GM18907 (cell line): ENCODE data around the gene NBPF20.
"Not testable (repeated sequence)": the region's sequence is repeated elsewhere in the genome, so short reads cannot be mapped to it uniquely, and the experiment has no call there.

Source experiments
- ATAC-seq: cut with Tn5 transposase; IDR thresholded peaks from one replicate; pipeline ENCODE4 v1.9.1; 2021; ENCODE audit warnings: mild to moderate bottlenecking, moderate library complexity; ENCODE audit not compliant: unreplicated experiment

NBPF20 gene

GRCh38 chr1:145429329-145429728 is 3.9 kb upstream of the NBPF20 start:
- not testable (repeated sequence) for ATAC-seq

- peak; percentile 81 for ATAC-seq
Observed at GRCh38 chr1:145424612-145425435, 579 bp downstream of the NBPF20 start.

DNA sequence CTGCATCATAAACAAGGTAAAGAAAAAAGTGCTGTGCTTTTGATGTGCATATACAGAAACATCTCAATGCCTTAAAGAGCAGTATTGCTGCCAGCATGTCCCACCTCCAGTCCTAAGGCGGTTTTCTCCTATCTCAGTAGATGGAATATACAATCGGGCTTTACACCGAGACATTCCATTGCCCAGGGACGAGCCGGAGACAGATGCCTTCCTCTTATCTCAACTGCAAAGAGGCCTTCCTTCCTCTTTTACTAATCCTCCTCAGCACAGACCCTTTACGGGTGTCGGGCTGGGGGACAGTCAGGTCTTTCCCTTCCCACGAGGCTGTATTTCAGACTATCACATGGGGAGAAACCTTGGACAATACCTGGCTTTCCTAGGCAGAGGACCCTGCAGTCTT is 10.3 kb downstream of the NBPF20 start:
- ATAC-seq = not testable (repeated sequence)

DNA sequence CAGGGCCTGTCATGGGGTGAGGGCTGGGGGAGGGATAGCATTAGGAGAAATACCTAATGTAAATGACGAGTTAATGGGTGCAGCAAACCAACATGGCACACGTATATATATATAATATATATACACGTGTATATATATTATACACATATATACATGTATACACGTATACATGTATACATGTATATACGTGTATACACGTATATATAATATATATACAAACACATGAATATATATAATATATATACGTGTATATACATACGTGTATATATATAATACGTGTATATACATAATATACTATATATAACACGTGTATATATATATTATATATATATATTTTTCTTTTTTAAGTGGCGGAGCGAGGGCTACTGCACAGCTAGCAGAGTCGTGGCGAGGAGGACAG is 18.1 kb downstream of the NBPF20 start:
- not testable (repeated sequence) for ATAC-seq

DNA sequence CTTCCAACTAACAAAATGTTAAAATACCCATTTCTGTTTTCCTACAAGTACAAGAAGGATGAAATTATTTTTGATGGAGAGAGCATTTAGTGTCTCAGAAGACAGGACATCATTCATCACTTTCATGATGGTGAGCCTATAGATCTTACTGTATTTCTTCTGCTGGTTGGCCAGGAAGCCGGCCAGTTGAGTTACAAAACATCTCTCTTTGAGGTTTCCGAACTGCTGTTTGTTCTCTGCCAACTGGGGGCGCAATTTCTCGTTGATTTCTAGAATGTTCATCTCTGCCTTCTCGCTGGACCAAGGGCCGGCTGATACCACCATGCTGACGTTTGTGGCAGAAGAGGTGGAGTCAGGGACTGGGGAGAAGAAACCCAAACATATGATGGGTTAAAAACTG is 20.5 kb downstream of the NBPF20 start:
- ATAC-seq = not testable (repeated sequence)

GRCh38 chr1:145400701-145401100 is 24.7 kb downstream of the NBPF20 start:
- not testable (repeated sequence) for ATAC-seq
